ENCODE results near the gene SLC5A5. TPM values are rescaled to one million over a fixed set of nuclear protein-coding genes. Genes with fewer than 3 reads are reported as not detected.

SLC5A5 gene
- total RNA-seq, 6 experiments from 2014 or later: not detected

DNA sequence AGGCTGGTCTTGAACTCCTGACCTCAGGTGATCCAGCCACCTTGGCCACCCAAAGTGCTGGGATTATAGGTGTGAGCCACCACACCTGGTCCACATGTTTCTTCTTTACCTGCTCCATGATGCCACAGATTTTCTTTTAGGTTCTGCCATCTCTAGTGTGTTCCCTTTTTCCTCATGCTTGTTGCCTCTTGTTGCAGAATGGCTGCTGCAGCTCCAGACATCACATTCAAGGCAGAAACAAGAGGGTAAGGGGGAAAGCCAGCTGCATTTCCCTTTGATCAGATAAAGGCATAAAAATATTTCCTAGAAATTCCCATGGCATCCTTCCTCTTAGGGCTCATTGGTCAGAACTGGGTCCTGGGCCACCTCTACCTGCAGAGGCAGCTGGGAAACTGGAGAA is 48.8 kb downstream of the SLC5A5 start:
- ATAC-seq (no peak), DNase-seq (no peak)
- Histone ChIP-seq H3K36me3 (no peaks in the 10 kb centered on the region), H3K27me3 (no peaks in the 10 kb centered on the region), H3K4me3 (no peak overlapping the region), H3K9me3 (no peaks in the 10 kb centered on the region), H3K4me1 (no peaks in the 10 kb centered on the region), H3K27ac (no peak overlapping the region)
- no peak for TF ChIP-seq POLR2A (IDR thresholded peaks at IDR 0.05)
- TF ChIP-seq, protein P1, sequence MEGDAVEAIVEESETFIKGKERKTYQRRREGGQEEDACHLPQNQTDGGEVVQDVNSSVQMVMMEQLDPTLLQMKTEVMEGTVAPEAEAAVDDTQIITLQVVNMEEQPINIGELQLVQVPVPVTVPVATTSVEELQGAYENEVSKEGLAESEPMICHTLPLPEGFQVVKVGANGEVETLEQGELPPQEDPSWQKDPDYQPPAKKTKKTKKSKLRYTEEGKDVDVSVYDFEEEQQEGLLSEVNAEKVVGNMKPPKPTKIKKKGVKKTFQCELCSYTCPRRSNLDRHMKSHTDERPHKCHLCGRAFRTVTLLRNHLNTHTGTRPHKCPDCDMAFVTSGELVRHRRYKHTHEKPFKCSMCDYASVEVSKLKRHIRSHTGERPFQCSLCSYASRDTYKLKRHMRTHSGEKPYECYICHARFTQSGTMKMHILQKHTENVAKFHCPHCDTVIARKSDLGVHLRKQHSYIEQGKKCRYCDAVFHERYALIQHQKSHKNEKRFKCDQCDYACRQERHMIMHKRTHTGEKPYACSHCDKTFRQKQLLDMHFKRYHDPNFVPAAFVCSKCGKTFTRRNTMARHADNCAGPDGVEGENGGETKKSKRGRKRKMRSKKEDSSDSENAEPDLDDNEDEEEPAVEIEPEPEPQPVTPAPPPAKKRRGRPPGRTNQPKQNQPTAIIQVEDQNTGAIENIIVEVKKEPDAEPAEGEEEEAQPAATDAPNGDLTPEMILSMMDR (IDR thresholded peaks at IDR 0.05): no peak
- intact Hi-C loops (cut with DNase I): loop anchor here in 1 of 2 donors (10.0 kb wide), 1 partner anchor 56 kb away; no protein-coding TSS in a partner anchor

DNA sequence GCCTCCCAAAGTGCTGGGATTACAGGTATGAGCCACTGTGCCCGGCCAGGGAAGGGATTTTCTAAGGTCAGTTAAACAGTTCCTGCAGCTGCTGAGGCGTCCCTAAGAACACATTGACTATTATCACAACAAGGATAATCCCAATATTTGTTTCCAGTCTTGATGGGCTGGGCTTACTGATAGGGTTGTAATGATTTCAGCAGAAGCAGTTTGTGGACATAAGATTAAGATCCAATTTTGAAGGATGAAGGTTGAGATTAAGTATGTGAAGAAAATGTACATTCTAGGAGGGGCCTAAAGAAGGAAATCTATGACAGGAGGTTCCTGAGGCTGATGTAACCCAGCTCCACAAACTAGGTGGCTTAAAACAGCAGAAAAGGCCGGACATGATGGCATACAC is 50.4 kb downstream of the SLC5A5 start:
- Histone ChIP-seq H3K27me3 (no peaks in the 10 kb centered on the region), H3K27ac (no peak overlapping the region), H3K9me3 (no peaks in the 10 kb centered on the region), H3K4me3 (no peak overlapping the region), H3K4me1 (no peaks in the 10 kb centered on the region), H3K36me3 (no peaks in the 10 kb centered on the region)
- DNase-seq: no peak
- intact Hi-C loops (cut with DNase I): loop anchor here in 1 of 2 donors (10.0 kb wide), 1 partner anchor 57 kb away; no protein-coding TSS in a partner anchor
- whole genome bisulfite sequencing (ENCODE audit: insufficient coverage, low coverage, low lambda C conversion rate, missing lambda C conversion rate): 45% methylated on average over 3 of the region's 3 CpGs
- TF ChIP-seq, protein P1 (IDR thresholded peaks at IDR 0.05): no peak
- no peak for TF ChIP-seq POLR2A (IDR thresholded peaks at IDR 0.05)
- ATAC-seq: no peak

DNA sequence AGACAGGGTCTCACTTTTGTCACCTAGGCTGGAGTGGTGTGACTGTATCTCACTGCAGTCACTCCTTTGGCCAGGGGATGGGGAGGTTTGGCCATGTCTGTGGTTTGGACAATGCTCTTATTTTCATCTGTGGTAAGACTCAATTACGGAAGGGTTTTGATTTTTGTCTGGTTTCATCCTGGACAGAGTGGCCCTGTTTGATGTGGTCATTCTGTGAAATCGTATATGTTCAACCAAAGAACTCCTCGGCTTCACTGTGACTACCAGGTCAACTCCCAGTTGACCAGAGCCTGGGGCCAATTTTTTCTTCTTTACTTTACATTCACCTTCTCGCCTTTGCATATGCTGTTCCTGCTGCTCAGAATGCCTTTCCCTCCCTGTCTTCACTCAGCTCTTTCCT is 54.3 kb downstream of the SLC5A5 start:
- no peaks in the 10 kb centered on the region for H3K36me3 ChIP-seq
- H3K4me3 ChIP-seq: no peak overlapping the region
- no peak for DNase-seq
- no peaks in the 10 kb centered on the region for H3K9me3 ChIP-seq
- TF ChIP-seq, protein P1 (IDR thresholded peaks at IDR 0.05): no peak
- TF ChIP-seq POLR2A (IDR thresholded peaks at IDR 0.05): no peak
- ATAC-seq: no peak
- H3K4me1 ChIP-seq: no peaks in the 10 kb centered on the region
- H3K27me3 ChIP-seq: no peaks in the 10 kb centered on the region
- H3K27ac ChIP-seq: no peak overlapping the region
- WGBS (ENCODE audit: insufficient coverage, low coverage, low lambda C conversion rate, missing lambda C conversion rate): 54% methylated on average over 4 of the region's 4 CpGs
- intact Hi-C loops (cut with DNase I): loop anchor here in 1 of 2 donors (10.0 kb wide), 1 partner anchor 61 kb away; no protein-coding TSS in a partner anchor

DNA sequence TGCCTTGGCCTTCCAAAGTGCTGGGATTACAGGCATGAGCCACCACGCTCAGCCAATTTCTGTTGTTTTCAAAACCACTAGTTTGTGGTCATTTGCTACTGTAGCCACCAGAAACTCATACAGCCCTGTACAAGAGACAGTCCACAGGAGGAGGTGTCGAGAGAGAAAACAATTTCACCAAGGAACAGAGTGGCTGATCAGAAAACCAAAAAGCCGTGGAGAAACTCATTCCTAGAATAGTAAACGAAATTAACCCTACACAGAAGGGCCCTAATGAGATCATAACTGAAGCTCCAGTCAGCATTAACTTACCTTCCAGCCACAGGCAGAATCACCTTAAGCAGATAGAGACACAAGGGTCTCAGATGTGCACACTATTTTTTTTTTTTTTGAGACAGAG is 57.3 kb downstream of the SLC5A5 start:
- intact Hi-C loops (cut with DNase I): loop anchor here in 1 of 2 donors (10.0 kb wide), 1 partner anchor 64 kb away; no protein-coding TSS in a partner anchor
- Histone ChIP-seq H3K27ac (no peak overlapping the region), H3K27me3 (no peaks in the 10 kb centered on the region), H3K36me3 (no peaks in the 10 kb centered on the region), H3K9me3 (no peaks in the 10 kb centered on the region), H3K4me3 (no peak overlapping the region), H3K4me1 (peaks cover 0 to 11% (median 3%) of the 10 kb centered on the region in 4 donors)
- 50% methylated on average over 4 of the region's 4 CpGs for WGBS (ENCODE audit: insufficient coverage, low coverage, low lambda C conversion rate, missing lambda C conversion rate)
- TF ChIP-seq, protein P1 (IDR thresholded peaks at IDR 0.05): no peak
- no peak for TF ChIP-seq POLR2A (IDR thresholded peaks at IDR 0.05)
- no peak for DNase-seq
- ATAC-seq: no peak
